Measurements from ENCODE around the gene PRODH2. TPM values are rescaled to one million over a fixed set of nuclear protein-coding genes. Genes with fewer than 3 reads are reported as not detected.

The PRODH2 gene
- polyA plus RNA-seq, 1 experiment, result not detected

DNA sequence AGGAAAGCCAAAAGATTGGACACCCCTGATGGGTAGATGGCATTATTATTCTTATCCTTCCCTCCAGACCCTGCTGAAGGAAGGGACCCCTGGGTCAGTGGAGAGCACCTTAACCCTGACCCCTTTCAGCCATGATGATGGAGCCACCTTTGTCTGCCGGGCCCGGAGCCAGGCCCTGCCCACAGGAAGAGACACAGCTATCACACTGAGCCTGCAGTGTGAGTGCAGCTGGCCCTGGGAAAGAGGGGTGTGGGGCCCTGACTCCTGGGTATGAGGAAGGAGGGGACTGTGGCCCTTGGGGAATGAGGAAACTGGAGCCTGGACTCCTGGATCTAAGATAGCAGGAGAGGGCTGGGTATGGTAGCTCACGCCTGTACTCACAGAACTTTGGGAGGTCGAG is 46.8 kb upstream of the PRODH2 start:
- TF ChIP-seq, protein P1, sequence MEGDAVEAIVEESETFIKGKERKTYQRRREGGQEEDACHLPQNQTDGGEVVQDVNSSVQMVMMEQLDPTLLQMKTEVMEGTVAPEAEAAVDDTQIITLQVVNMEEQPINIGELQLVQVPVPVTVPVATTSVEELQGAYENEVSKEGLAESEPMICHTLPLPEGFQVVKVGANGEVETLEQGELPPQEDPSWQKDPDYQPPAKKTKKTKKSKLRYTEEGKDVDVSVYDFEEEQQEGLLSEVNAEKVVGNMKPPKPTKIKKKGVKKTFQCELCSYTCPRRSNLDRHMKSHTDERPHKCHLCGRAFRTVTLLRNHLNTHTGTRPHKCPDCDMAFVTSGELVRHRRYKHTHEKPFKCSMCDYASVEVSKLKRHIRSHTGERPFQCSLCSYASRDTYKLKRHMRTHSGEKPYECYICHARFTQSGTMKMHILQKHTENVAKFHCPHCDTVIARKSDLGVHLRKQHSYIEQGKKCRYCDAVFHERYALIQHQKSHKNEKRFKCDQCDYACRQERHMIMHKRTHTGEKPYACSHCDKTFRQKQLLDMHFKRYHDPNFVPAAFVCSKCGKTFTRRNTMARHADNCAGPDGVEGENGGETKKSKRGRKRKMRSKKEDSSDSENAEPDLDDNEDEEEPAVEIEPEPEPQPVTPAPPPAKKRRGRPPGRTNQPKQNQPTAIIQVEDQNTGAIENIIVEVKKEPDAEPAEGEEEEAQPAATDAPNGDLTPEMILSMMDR (IDR thresholded peaks at IDR 0.05; ENCODE audit: insufficient read depth, low read depth, low read length), result no peak
- ChIA-PET POLR2A (no interaction called here), CTCF (interaction anchor here (1.0 kb wide), 1 partner anchor 72 kb away, joined by 3 read pairs; no protein-coding TSS in a partner anchor)
- H3K27me3 ChIP-seq (ENCODE audit: control insufficient read depth, insufficient read depth, low read length), result peaks cover 45% of the 10 kb centered on the region
- H3K4me3 ChIP-seq (ENCODE audit: low read depth, low read length), result no peak overlapping the region
- no peaks in the 10 kb centered on the region for H3K36me3 ChIP-seq (ENCODE audit: control insufficient read depth, insufficient read depth, low read length)
- DNase-seq (ENCODE audit: low read depth), result no peak

DNA sequence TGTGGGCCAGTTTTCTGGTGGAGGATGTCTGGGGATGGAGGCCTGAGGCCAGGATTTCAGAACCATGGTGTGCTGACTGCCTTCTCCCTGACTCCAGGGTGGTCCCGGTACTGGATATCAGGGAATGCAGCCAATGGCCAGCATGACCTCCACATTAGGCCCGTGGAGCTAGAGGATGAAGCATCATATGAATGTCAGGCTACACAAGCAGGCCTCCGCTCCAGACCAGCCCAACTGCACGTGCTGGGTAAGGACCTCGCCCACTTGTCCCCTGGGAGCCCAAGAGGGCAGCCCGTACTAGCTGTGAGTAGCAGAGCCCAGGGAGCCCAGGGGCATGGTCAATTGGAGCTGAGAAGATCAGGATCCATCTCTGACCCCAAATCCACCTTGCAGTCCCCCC is 45.7 kb upstream of the PRODH2 start:
- Histone ChIP-seq H3K4me3 (ENCODE audit: low read depth, low read length) (no peak overlapping the region), H3K36me3 (ENCODE audit: control insufficient read depth, insufficient read depth, low read length) (no peaks in the 10 kb centered on the region), H3K27me3 (ENCODE audit: control insufficient read depth, insufficient read depth, low read length) (peaks cover 45% of the 10 kb centered on the region)
- CTCF ChIA-PET, result no interaction called here
- POLR2A ChIA-PET, result no interaction called here
- no peak for DNase-seq (ENCODE audit: low read depth)
- TF ChIP-seq, protein P1 (IDR thresholded peaks at IDR 0.05; ENCODE audit: insufficient read depth, low read depth, low read length), result no peak

- Histone ChIP-seq H3K36me3 (ENCODE audit: control insufficient read depth, insufficient read depth, low read length) (no peaks in the 10 kb centered on the region), H3K4me3 (ENCODE audit: low read depth, low read length) (peak within 1 kb of the TSS; percentile 31), H3K27me3 (ENCODE audit: control insufficient read depth, insufficient read depth, low read length) (peaks cover 47% of the 10 kb centered on the region)
- POLR2A ChIA-PET, result no interaction called here
- no peak for DNase-seq (ENCODE audit: low read depth)
- TF ChIP-seq, protein P1 (IDR thresholded peaks at IDR 0.05; ENCODE audit: insufficient read depth, low read depth, low read length), result no peak
- CTCF ChIA-PET, result interaction anchor here (0.8 kb wide), 1 partner anchor 9 kb away, joined by 3 read pairs; no protein-coding TSS in a partner anchor
Observed at GRCh38 chr19:35856546-35857149, 44.0 kb upstream of the PRODH2 start, which contains the start of gene KIRREL2. TSS of gene KIRREL2 (plus strand) at chr19:35856911. CDS start at chr19:35857120, 209 bp downstream.

- no peaks in the 10 kb centered on the region for H3K36me3 ChIP-seq (ENCODE audit: control insufficient read depth, insufficient read depth, low read length)
- no peak overlapping the region for H3K4me3 ChIP-seq (ENCODE audit: low read depth, low read length)
- CTCF ChIA-PET, result interaction anchor here (0.7 kb wide), 1 partner anchor 78 kb away, joined by 4 read pairs; no protein-coding TSS in a partner anchor
- TF ChIP-seq, protein P1 (IDR thresholded peaks at IDR 0.05; ENCODE audit: insufficient read depth, low read depth, low read length), result no peak
- DNase-seq (ENCODE audit: low read depth), result no peak
- POLR2A ChIA-PET, result interaction anchor here (0.7 kb wide), 1 partner anchor 150 kb away, joined by 14 read pairs; no protein-coding TSS in a partner anchor
- peaks cover 27% of the 10 kb centered on the region for H3K27me3 ChIP-seq (ENCODE audit: control insufficient read depth, insufficient read depth, low read length)
Observed at GRCh38 chr19:35853038-35853756, 40.6 kb upstream of the PRODH2 start.

GRCh38 chr19:35852029-35852780 is 39.6 kb upstream of the PRODH2 start, which contains the start of gene NPHS1:
TSS of gene NPHS1 (minus strand) at chr19:35852504. CDS start at chr19:35851837, 667 bp downstream.
- peaks cover 24% of the 10 kb centered on the region for H3K27me3 ChIP-seq (ENCODE audit: control insufficient read depth, insufficient read depth, low read length)
- no peaks in the 10 kb centered on the region for H3K36me3 ChIP-seq (ENCODE audit: control insufficient read depth, insufficient read depth, low read length)
- H3K4me3 ChIP-seq (ENCODE audit: low read depth, low read length), result no peak within 1 kb of the TSS
- ChIA-PET POLR2A (no interaction called here), CTCF (no interaction called here)
- TF ChIP-seq, protein P1 (IDR thresholded peaks at IDR 0.05; ENCODE audit: insufficient read depth, low read depth, low read length), result no peak
- DNase-seq (ENCODE audit: low read depth), result no peak
